ENCODE measurements around the gene GTF2H1.
"Not testable (repeated sequence)": the region's sequence is repeated elsewhere in the genome, so short reads cannot be mapped to it uniquely, and the experiment has no call there.

GTF2H1 gene

DNA sequence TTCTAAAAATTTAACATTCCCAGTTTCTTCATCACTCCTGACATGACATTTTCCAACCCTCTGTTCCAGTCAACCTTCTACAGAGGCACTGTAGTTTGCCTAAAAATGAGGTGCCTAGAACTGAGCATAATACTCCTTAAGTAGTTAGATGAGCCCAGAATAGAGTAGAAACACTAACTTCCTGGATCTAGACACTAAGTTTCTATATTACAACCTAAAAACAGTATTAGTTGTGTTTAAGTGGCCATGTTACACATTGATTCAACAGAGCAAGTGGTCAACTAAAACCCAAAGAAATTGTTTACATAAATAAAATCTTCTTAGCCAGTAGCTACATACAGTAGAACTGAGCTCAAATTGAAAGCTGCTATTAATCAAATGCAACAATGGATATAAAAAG lies 1.8 kb upstream of the GTF2H1 start:
- H3K79me2 ChIP-seq (ENCODE audit: insufficient read depth, low read length) = peaks cover 86% of the 10 kb centered on the region
- H3K9ac ChIP-seq (ENCODE audit: low read depth, low read length, poor library complexity, severe bottlenecking) = peak overlapping the region; percentile 78
- TF ChIP-seq EZH2phosphoT487 (IDR thresholded peaks at IDR 0.05; ENCODE audit: borderline replicate concordance) (no peak), CTCF (conservative IDR thresholded peaks at IDR 0.05; ENCODE audit: low read length) (no peak)

DNA sequence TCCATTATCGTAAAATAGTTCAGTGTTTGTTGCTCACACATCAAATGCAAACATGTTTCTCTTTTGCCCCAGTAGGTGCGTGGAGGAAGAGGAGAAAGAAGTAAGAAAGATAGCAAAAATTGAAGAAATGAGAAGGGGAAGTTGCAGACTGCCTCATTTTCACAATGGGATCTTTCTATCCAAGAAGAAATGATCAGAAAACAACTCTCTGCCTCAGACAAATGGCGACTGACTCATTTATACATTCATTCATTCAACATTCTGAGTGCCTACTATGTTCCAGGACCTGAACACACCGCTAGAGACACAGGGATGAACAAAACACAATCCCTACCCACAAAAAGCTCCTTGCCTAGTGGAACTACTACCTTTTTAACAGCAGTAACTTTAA lies 794 bp upstream of the GTF2H1 start:
- H3K9ac ChIP-seq (ENCODE audit: low read depth, low read length, poor library complexity, severe bottlenecking) = peak overlapping the region; percentile 78
- H3K4me3 ChIP-seq (ENCODE audit: low read length, poor library complexity, severe bottlenecking) = peak overlapping the region; percentile 82
- no peaks in the 10 kb centered on the region for H3F3A ChIP-seq (ENCODE audit: low read depth)
- peaks cover 73% of the 10 kb centered on the region for H3K4me1 ChIP-seq (ENCODE audit: insufficient read depth, low read length, poor library complexity, severe bottlenecking)
- no peaks in the 10 kb centered on the region for H3K9me2 ChIP-seq (replicated peaks; ENCODE audit: low read depth, low read length)
- H2AFZ ChIP-seq (ENCODE audit: low read length) = peak overlapping the region; percentile 98
- H3K4me2 ChIP-seq (ENCODE audit: low read depth, low read length, poor library complexity, severe bottlenecking) = peak overlapping the region; percentile 99
- peaks cover 86% of the 10 kb centered on the region for H3K79me2 ChIP-seq (ENCODE audit: insufficient read depth, low read length)
- peaks cover 33% of the 10 kb centered on the region for H4K20me1 ChIP-seq (ENCODE audit: insufficient read depth, low read length, poor library complexity, severe bottlenecking)
- H3K36me3 ChIP-seq (ENCODE audit: insufficient read depth, low read length) = no peaks in the 10 kb centered on the region
- H3K9me3 ChIP-seq (ENCODE audit: insufficient read depth, low read depth, low read length) = no peaks in the 10 kb centered on the region
- no peak for TF ChIP-seq EZH2phosphoT487 (IDR thresholded peaks at IDR 0.05; ENCODE audit: borderline replicate concordance)
- H3K27me3 ChIP-seq (ENCODE audit: insufficient read depth, low read length, poor library complexity, severe bottlenecking) = no peaks in the 10 kb centered on the region

More for the DNA sequence above, 1.8 kb upstream of the GTF2H1 start:
- Histone ChIP-seq H2AFZ (ENCODE audit: low read length) (no peak overlapping the region), H3K4me3 (ENCODE audit: low read length, poor library complexity, severe bottlenecking) (peak overlapping the region; percentile 82), H3K4me1 (ENCODE audit: insufficient read depth, low read length, poor library complexity, severe bottlenecking) (peaks cover 66% of the 10 kb centered on the region), H3K9me2 (replicated peaks; ENCODE audit: low read depth, low read length) (no peaks in the 10 kb centered on the region), H3K4me2 (ENCODE audit: low read depth, low read length, poor library complexity, severe bottlenecking) (peak overlapping the region; percentile 99), H3F3A (ENCODE audit: low read depth) (no peaks in the 10 kb centered on the region), H4K20me1 (ENCODE audit: insufficient read depth, low read length, poor library complexity, severe bottlenecking) (peaks cover 33% of the 10 kb centered on the region), H3K9me3 (ENCODE audit: insufficient read depth, low read depth, low read length) (no peaks in the 10 kb centered on the region), H3K36me3 (ENCODE audit: insufficient read depth, low read length) (no peaks in the 10 kb centered on the region), H3K27me3 (ENCODE audit: insufficient read depth, low read length, poor library complexity, severe bottlenecking) (no peaks in the 10 kb centered on the region)

DNA sequence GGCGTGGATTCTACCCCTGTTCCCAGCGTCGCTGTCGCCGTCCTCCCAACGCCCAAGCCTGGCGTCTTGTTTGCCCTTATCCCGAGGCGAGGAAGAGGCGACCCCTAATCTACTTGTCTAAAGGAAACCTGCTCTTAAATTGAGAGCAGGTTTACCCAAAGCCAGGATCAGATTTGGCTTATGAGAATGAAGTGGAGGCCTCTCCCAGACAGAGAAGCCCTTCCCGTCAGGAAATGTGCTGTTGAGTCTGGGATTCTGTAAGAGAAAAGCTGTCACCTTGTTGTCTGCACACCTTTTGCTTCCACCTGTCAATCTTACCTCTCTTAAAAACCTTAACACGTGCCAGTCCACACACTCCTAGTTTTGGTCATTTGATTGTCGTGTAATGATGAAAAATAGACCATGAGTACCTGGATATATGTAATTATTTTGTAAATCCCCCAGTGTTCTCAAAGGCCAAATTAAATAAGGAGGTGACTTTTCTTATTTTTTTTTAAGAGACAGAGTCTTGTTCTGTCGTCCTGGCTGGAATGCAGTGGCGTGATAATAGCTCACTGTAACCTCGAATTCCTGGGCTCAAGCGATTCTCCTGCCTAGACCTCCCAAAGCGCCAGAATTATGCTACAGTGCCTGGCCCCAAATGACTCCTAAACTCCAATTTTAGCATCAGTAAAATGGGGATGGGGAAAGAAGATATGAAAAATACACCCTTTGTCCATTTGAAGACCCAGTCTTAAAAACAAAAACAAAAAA lies 627 bp downstream of the GTF2H1 start:
- H3K9ac ChIP-seq (ENCODE audit: low read depth, low read length, poor library complexity, severe bottlenecking) = peak overlapping the region; percentile 78
- no peaks in the 10 kb centered on the region for H3K9me3 ChIP-seq (ENCODE audit: insufficient read depth, low read depth, low read length)
- H3K27me3 ChIP-seq (ENCODE audit: insufficient read depth, low read length, poor library complexity, severe bottlenecking) = no peaks in the 10 kb centered on the region
- TF ChIP-seq CTCF (conservative IDR thresholded peaks at IDR 0.05; ENCODE audit: low read length) (no peak), EZH2phosphoT487 (IDR thresholded peaks at IDR 0.05; ENCODE audit: borderline replicate concordance) (no peak)
- peak overlapping the region; percentile 82 for H3K4me3 ChIP-seq (ENCODE audit: low read length, poor library complexity, severe bottlenecking)
- peaks cover 73% of the 10 kb centered on the region for H3K4me1 ChIP-seq (ENCODE audit: insufficient read depth, low read length, poor library complexity, severe bottlenecking)
- peaks cover 33% of the 10 kb centered on the region for H4K20me1 ChIP-seq (ENCODE audit: insufficient read depth, low read length, poor library complexity, severe bottlenecking)
- no peak overlapping the region for H2AFZ ChIP-seq (ENCODE audit: low read length)
- H3K4me2 ChIP-seq (ENCODE audit: low read depth, low read length, poor library complexity, severe bottlenecking) = peak overlapping the region; percentile 97
- no peaks in the 10 kb centered on the region for H3K36me3 ChIP-seq (ENCODE audit: insufficient read depth, low read length)
- peaks cover 92% of the 10 kb centered on the region for H3K79me2 ChIP-seq (ENCODE audit: insufficient read depth, low read length)
- H3F3A ChIP-seq (ENCODE audit: low read depth) = no peaks in the 10 kb centered on the region
- no peaks in the 10 kb centered on the region for H3K9me2 ChIP-seq (replicated peaks; ENCODE audit: low read depth, low read length)

- H3K9me3 ChIP-seq (ENCODE audit: insufficient read depth, low read depth, low read length); H3F3A ChIP-seq (ENCODE audit: low read depth); H3K27me3 ChIP-seq (ENCODE audit: insufficient read depth, low read length, poor library complexity, severe bottlenecking); H3K36me3 ChIP-seq (ENCODE audit: insufficient read depth, low read length); H3K9me2 ChIP-seq (replicated peaks; ENCODE audit: low read depth, low read length); H2AFZ ChIP-seq (ENCODE audit: low read length): not testable (repeated sequence)
- peaks cover 86% of the 10 kb centered on the region for H3K79me2 ChIP-seq (ENCODE audit: insufficient read depth, low read length)
- peaks cover 65% of the 10 kb centered on the region for H3K4me1 ChIP-seq (ENCODE audit: insufficient read depth, low read length, poor library complexity, severe bottlenecking)
- peak overlapping the region; percentile 97 for H3K4me2 ChIP-seq (ENCODE audit: low read depth, low read length, poor library complexity, severe bottlenecking)
- peak overlapping the region; percentile 82 for H3K4me3 ChIP-seq (ENCODE audit: low read length, poor library complexity, severe bottlenecking)
- H3K9ac ChIP-seq (ENCODE audit: low read depth, low read length, poor library complexity, severe bottlenecking) = peak overlapping the region; percentile 78
- H4K20me1 ChIP-seq (ENCODE audit: insufficient read depth, low read length, poor library complexity, severe bottlenecking) = peaks cover 31% of the 10 kb centered on the region
Observed at GRCh38 chr11:18323881-18324280, 1.5 kb downstream of the GTF2H1 start.
